ENCODE measurements around the gene GRAMD1A. TPM values are rescaled to one million over a fixed set of nuclear protein-coding genes. Genes with fewer than 3 reads are reported as not detected.
"Not testable (repeated sequence)": the region's sequence is repeated elsewhere in the genome, so short reads cannot be mapped to it uniquely, and the experiment has no call there.

Gene GRAMD1A
- total RNA-seq, 1 experiment from 2014 or later: 125 TPM

DNA sequence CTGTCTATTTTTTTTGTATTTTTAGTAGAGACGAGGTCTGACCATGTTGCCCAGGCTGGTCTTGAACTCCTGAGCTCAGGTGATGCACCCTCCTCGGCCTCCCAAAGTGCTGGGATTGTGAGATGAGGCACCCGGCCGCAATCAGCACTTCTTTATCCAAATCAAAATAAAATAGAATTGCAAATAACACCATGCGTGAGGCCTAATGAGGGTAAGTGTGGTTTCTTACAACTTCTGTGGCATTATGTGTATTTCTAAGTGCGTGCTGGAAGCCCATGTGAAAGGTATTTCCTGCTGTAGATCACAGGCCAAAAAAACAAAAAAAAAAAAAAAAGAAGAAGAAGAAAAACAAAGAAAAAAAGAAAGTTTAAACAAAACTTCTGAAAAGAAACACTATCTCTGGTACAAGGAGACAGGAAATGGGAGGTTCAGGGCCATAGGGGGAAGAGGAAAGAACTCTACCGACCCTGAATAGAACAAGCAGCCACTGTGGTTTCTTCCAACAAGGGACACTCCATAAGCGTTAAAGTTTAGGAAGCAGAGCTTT, 3.0 kb upstream of the GRAMD1A start:
- Histone ChIP-seq H3K9me3 (ENCODE audit: control insufficient read depth, low read depth, low read length) (no peaks in the 10 kb centered on the region), H3K79me2 (ENCODE audit: insufficient read depth, low read length) (peaks cover 11% of the 10 kb centered on the region; the same call in 1 of the 2 replicates), H4K20me1 (ENCODE audit: control insufficient read depth, insufficient read depth, insufficient read length) (no peaks in the 10 kb centered on the region), H2BK5ac (ENCODE audit: insufficient read length, low read length) (no peak overlapping the region), H2AFZ (ENCODE audit: low read length) (peak overlapping the region; percentile 42), H2BK12ac (ENCODE audit: insufficient read length, low read depth, low read length) (no peak overlapping the region), H2BK20ac (ENCODE audit: low read depth, low read length, poor library complexity, severe bottlenecking) (no peak overlapping the region), H3K4me2 (ENCODE audit: insufficient read depth, insufficient read length, low read length) (no peak overlapping the region), H4K5ac (ENCODE audit: insufficient read length, low read depth, low read length) (no peak overlapping the region), H3K23ac (ENCODE audit: insufficient read length, low read depth, low read length) (no peak overlapping the region), H3K56ac (ENCODE audit: insufficient read length, low read depth, low read length) (no peak overlapping the region), H3K27me3 (ENCODE audit: insufficient read depth, low read length) (no peaks in the 10 kb centered on the region), H3K14ac (ENCODE audit: insufficient read depth, low read length) (no peak overlapping the region), H3K23me2 (ENCODE audit: insufficient read length, low read depth, low read length, poor library complexity, severe bottlenecking) (peaks cover 21% of the 10 kb centered on the region), H2BK15ac (ENCODE audit: low read depth, low read length) (no peak overlapping the region), H4K91ac (ENCODE audit: insufficient read length, low read depth, low read length) (no peak overlapping the region), H3K27ac (ENCODE audit: insufficient read length, low read depth, low read length) (peak overlapping the region; percentile 60), H3T11ph (ENCODE audit: low read length) (no peak overlapping the region), H3K79me1 (ENCODE audit: insufficient read depth, low read depth, low read length, poor library complexity, severe bottlenecking) (no peaks in the 10 kb centered on the region), H2BK120ac (ENCODE audit: low read depth, low read length, poor library complexity, severe bottlenecking) (no peak overlapping the region), H3K4me1 (ENCODE audit: insufficient read depth, low read length) (0 out of 2 replicates have a peak, but pooled peaks cover 1% of the 10 kb centered on the region), H4K8ac (replicated peaks; ENCODE audit: insufficient read length, low read depth, low read length) (no peak overlapping the region), H2AK5ac (ENCODE audit: insufficient read length, low read length) (no peak overlapping the region), H3K9ac (ENCODE audit: extremely low read depth, insufficient read length, low read length) (no peak overlapping the region), H3K4ac (ENCODE audit: low read depth, low read length) (no peak overlapping the region), H3K18ac (ENCODE audit: insufficient read length, low read depth, low read length) (no peak overlapping the region)
- H3K27me3 Mint-ChIP-seq (ENCODE audit: low read depth): no peaks in the 10 kb centered on the region; the same call in none of the 2 replicates
- H3K9me3 Mint-ChIP-seq: peaks cover 0 to 5% of the 10 kb centered on the region in 2 experiments; a peak in 3 of 5 replicates
- WGBS (ENCODE audit: extremely low coverage, insufficient read length, low lambda C conversion rate): no CpG with 5 or more reads among the region's 8 CpGs
- H3K4me1 Mint-ChIP-seq: peaks cover 29 to 40% of the 10 kb centered on the region in 2 experiments
- no peak for DNase-seq
- peak overlapping the region; percentile 73 to 97 (median 89) for H3K27ac Mint-ChIP-seq
- TF ChIP-seq, protein P1, sequence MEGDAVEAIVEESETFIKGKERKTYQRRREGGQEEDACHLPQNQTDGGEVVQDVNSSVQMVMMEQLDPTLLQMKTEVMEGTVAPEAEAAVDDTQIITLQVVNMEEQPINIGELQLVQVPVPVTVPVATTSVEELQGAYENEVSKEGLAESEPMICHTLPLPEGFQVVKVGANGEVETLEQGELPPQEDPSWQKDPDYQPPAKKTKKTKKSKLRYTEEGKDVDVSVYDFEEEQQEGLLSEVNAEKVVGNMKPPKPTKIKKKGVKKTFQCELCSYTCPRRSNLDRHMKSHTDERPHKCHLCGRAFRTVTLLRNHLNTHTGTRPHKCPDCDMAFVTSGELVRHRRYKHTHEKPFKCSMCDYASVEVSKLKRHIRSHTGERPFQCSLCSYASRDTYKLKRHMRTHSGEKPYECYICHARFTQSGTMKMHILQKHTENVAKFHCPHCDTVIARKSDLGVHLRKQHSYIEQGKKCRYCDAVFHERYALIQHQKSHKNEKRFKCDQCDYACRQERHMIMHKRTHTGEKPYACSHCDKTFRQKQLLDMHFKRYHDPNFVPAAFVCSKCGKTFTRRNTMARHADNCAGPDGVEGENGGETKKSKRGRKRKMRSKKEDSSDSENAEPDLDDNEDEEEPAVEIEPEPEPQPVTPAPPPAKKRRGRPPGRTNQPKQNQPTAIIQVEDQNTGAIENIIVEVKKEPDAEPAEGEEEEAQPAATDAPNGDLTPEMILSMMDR (conservative IDR thresholded peaks at IDR 0.05): no peak
- H3K4me3 Mint-ChIP-seq: peak overlapping the region in 1 of 2 experiments; percentile 52; a peak in 3 of 5 replicates
- H3K36me3 Mint-ChIP-seq (ENCODE audit: insufficient read depth in 1 of 3, low read depth in 3 of 3): peaks cover 10 to 14% (median 10%) of the 10 kb centered on the region in 3 experiments

DNA sequence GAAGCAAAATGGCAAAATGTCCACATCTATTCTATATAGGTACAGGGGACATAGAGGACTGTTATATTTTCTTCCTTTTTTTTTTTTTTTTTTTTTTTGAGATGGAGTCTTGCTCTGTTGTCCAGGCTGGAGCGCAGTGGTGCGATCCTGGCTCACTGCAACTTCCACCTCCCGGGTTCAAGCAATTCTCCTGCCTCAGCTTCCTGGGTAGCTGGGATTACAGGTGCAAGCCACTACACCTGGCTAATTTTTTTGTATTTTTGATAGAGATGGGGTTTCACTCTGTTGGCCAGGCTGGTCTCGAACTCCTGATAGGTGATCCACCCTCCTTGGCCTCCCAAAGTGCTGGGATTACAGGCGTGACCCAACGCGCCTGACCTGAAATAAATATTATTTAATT, 1.9 kb upstream of the GRAMD1A start:
- not testable (repeated sequence) for H3K9ac ChIP-seq (ENCODE audit: extremely low read depth, insufficient read length, low read length); H3K4me1 ChIP-seq (ENCODE audit: insufficient read depth, low read length); H3K56ac ChIP-seq (ENCODE audit: insufficient read length, low read depth, low read length); H3K27me3 Mint-ChIP-seq (ENCODE audit: low read depth); H3K79me1 ChIP-seq (ENCODE audit: insufficient read depth, low read depth, low read length, poor library complexity, severe bottlenecking); DNase-seq; H4K5ac ChIP-seq (ENCODE audit: insufficient read length, low read depth, low read length); H3K23ac ChIP-seq (ENCODE audit: insufficient read length, low read depth, low read length); H3T11ph ChIP-seq (ENCODE audit: low read length); H3K9me3 ChIP-seq (ENCODE audit: control insufficient read depth, low read depth, low read length); H4K8ac ChIP-seq (replicated peaks; ENCODE audit: insufficient read length, low read depth, low read length); H3K4ac ChIP-seq (ENCODE audit: low read depth, low read length); H4K20me1 ChIP-seq (ENCODE audit: control insufficient read depth, insufficient read depth, insufficient read length); H3K27me3 ChIP-seq (ENCODE audit: insufficient read depth, low read length); H4K91ac ChIP-seq (ENCODE audit: insufficient read length, low read depth, low read length); H3K27ac Mint-ChIP-seq; H3K9me3 Mint-ChIP-seq; H2BK15ac ChIP-seq (ENCODE audit: low read depth, low read length); H3K18ac ChIP-seq (ENCODE audit: insufficient read length, low read depth, low read length); H2AK5ac ChIP-seq (ENCODE audit: insufficient read length, low read length); H2BK5ac ChIP-seq (ENCODE audit: insufficient read length, low read length); H2BK120ac ChIP-seq (ENCODE audit: low read depth, low read length, poor library complexity, severe bottlenecking); H2AFZ ChIP-seq (ENCODE audit: low read length); H3K4me2 ChIP-seq (ENCODE audit: insufficient read depth, insufficient read length, low read length); H2BK20ac ChIP-seq (ENCODE audit: low read depth, low read length, poor library complexity, severe bottlenecking); H3K14ac ChIP-seq (ENCODE audit: insufficient read depth, low read length); H2BK12ac ChIP-seq (ENCODE audit: insufficient read length, low read depth, low read length); H3K27ac ChIP-seq (ENCODE audit: insufficient read length, low read depth, low read length); H3K4me3 Mint-ChIP-seq
- Histone ChIP-seq H3K79me2 (ENCODE audit: insufficient read depth, low read length) (peaks cover 19% of the 10 kb centered on the region; the same call in 1 of the 2 replicates), H3K23me2 (ENCODE audit: insufficient read length, low read depth, low read length, poor library complexity, severe bottlenecking) (peaks cover 21% of the 10 kb centered on the region)
- peaks cover 38 to 51% of the 10 kb centered on the region in 2 experiments for H3K4me1 Mint-ChIP-seq
- peaks cover 20 to 23% (median 20%) of the 10 kb centered on the region in 3 experiments for H3K36me3 Mint-ChIP-seq (ENCODE audit: insufficient read depth in 1 of 3, low read depth in 3 of 3)
- WGBS (ENCODE audit: extremely low coverage, insufficient read length, low lambda C conversion rate): no CpG with 5 or more reads among the region's 7 CpGs
